Effector memory CD4-positive, alpha-beta T cell (primary cell): ENCODE results near the gene KNDC1.

ENCODE experiments used
- DNase-seq, 3 donors: peaks; one replicate each; pipeline ENCODE4 v3.0.0-alpha.2; 2020
- H3K27ac ChIP-seq: 2 replicates; pipeline ENCODE4 v1.7.0; 2013; ENCODE audit warnings: mild to moderate bottlenecking, low read length, moderate library complexity; ENCODE audit not compliant: insufficient read depth, poor library complexity, severe bottlenecking
- H3K27me3 ChIP-seq: replicated peaks from 2 replicates; pipeline ENCODE4 v1.7.0; 2013; ENCODE audit warnings: mild to moderate bottlenecking, low read length; ENCODE audit not compliant: insufficient read depth, control insufficient read depth, poor library complexity, severe bottlenecking
- H3K36me3 ChIP-seq: 2 replicates; pipeline ENCODE4 v1.7.0; 2013; ENCODE audit warnings: mild to moderate bottlenecking, low read length, moderate library complexity; ENCODE audit not compliant: control insufficient read depth, insufficient read depth
- H3K4me1 ChIP-seq: 2 replicates; pipeline ENCODE4 v1.7.0; 2013; ENCODE audit warnings: low read length, mild to moderate bottlenecking; ENCODE audit not compliant: control insufficient read depth, insufficient read depth, poor library complexity, severe bottlenecking
- H3K4me3 ChIP-seq: 2 replicates; pipeline ENCODE4 v1.7.0; 2013; ENCODE audit warnings: low read length, low read depth, mild to moderate bottlenecking; ENCODE audit not compliant: insufficient read depth, poor library complexity, severe bottlenecking
- H3K9me3 ChIP-seq: 2 replicates; pipeline ENCODE4 v1.7.0; 2013; ENCODE audit warnings: mild to moderate bottlenecking, low read length, moderate library complexity; ENCODE audit not compliant: control insufficient read depth

Gene KNDC1

DNA sequence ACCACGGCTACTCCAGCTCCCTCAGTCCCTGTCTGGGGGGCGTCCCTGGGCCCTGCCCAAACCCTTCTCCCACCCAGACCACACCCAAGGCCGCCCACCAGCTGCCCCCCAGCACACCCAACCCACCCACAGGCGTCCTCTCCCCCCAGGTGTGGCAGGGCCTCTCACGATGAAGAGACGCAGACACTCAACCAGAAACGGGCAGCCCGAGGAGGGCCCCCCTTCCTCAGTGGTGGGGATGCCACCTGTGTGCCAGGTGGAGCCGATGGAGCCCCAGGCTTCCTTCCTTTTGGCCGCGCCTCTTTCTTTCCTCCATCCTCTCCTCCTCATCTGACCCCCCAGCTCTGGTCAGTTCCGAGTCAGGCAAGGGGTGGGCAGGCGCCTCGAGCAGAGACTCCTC lies 43.6 kb upstream of the KNDC1 start:
- Histone ChIP-seq H3K4me1 (no peaks in the 10 kb centered on the region), H3K27ac (no peak overlapping the region), H3K27me3 (no peaks in the 10 kb centered on the region), H3K9me3 (no peaks in the 10 kb centered on the region), H3K36me3 (no peaks in the 10 kb centered on the region), H3K4me3 (no peak overlapping the region)
- no peak for DNase-seq

DNA sequence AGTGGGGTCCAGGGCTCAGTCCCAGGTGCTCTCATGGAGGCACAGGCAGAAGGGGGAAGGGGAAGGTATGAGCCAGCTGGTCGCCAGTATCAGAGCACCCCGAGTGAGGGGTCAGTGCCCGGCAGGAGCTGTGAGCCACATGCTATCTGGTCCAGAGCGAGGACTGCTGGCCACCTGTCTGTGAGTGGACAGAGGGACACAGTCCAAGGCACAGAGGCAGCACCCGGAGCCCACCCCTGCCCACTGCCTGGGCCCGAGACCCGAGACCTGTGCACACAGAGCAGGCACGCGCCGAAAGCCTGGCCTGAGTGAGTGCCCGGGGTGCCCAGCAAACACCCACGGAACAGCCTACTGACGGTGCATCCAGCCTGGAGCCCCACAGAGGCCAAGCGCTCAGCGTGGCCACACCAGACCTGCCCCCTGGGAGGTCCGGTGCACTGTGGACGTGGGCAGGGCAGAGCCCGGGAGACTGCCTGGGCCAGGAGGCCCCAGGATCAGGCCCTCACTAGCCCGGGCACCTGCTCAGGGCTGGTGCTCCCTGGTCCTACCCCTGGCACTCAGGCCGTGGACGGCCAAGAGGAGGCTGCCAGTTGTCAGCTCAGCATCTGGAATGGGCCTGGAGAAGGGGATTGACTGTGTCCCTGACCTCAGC lies 42.9 kb upstream of the KNDC1 start:
- no peak overlapping the region for H3K4me3 ChIP-seq
- no peak for DNase-seq
- no peaks in the 10 kb centered on the region for H3K27me3 ChIP-seq
- no peak overlapping the region for H3K27ac ChIP-seq
- H3K36me3 ChIP-seq = no peaks in the 10 kb centered on the region
- H3K9me3 ChIP-seq = no peaks in the 10 kb centered on the region
- no peaks in the 10 kb centered on the region for H3K4me1 ChIP-seq

DNA sequence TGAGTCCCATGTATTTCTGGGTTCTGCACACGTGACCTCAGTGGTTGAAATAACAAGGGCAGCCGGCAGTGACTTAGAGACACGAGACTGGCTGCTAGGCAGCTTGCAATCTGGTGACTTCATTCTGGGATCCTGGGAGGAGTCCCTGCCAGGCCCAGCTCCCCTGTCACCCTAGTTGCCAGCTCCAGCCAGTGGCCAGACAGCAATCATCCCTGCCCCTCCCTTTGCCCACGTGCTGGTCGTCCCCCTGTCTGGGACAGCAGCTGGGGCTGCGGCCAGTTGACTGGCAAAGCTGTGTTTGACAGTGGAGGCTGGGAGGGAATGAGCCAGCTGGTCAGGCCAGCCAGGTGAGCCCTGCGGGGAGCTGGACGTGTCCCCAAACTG lies 42.3 kb upstream of the KNDC1 start:
- H3K9me3 ChIP-seq = no peaks in the 10 kb centered on the region
- DNase-seq = no peak

DNA sequence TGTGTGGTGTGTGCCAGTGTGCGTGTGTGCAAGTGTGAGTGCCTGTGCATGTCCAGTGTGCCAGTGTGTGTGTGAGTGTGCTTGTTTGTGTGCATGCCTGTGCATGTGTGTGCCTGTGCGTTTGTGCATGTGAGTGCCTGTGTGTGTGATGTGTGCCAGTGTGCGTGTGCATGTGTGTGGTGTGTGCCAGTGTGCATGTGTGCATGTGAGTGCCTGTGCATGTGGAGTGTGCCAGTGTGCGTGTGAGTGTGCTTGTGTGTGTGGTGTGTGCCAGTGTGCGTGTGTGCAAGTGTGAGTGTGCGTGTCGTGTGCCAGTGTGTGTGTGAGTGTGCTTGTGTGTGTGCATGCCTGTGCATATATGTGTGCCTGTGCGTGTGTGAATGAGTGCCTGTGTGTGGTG lies 38.5 kb upstream of the KNDC1 start:
- Histone ChIP-seq H3K9me3 (no peaks in the 10 kb centered on the region), H3K36me3 (no peaks in the 10 kb centered on the region), H3K4me1 (no peaks in the 10 kb centered on the region), H3K27ac (no peak overlapping the region), H3K4me3 (no peak overlapping the region), H3K27me3 (peaks cover 3% of the 10 kb centered on the region)
- no peak for DNase-seq

More for the DNA sequence above, 42.3 kb upstream of the KNDC1 start:
- H3K36me3 ChIP-seq = no peaks in the 10 kb centered on the region
- H3K27me3 ChIP-seq = no peaks in the 10 kb centered on the region
- H3K27ac ChIP-seq = no peak overlapping the region
- no peak overlapping the region for H3K4me3 ChIP-seq
- no peaks in the 10 kb centered on the region for H3K4me1 ChIP-seq

DNA sequence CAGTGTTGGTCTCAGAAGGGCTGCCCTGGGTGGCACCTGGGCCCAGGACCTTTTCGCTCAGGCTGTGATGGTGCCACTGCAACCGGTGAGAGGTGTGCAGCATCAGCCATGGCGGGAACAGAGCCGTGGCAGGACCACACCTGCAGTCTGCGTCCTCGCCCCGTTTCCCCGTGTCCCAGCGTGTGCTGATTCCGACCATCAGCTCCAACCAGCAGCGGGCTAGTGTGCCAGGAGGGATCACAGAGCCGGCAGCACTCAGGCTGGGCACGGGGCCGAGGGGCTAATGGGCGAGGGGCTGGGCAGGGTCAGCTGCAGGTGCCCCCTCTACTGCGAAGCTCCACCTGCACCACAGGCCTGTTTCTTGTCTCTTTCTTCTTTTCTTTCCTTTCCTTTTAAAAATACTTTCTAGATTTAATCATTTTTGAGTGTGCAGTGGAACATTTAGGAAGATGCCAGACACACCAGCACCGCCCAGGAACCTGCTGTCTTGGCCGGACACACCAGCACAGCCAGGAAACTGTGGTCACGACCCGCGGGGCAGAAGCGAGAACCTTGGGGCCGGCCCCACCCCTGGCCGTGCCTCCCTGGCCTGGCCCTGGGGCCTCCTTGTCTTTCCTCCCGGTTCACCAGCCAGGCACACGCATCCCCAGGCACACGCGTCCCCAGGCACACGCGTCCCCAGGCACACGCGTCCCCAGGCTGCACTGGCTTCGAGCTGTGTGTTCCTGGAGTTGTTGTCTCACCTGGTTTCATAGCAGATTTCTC lies 37.7 kb upstream of the KNDC1 start:
- H3K27ac ChIP-seq = no peak overlapping the region
- H3K4me3 ChIP-seq = no peak overlapping the region
- H3K4me1 ChIP-seq = no peaks in the 10 kb centered on the region
- H3K27me3 ChIP-seq = peaks cover 3% of the 10 kb centered on the region
- DNase-seq = no peak
- H3K36me3 ChIP-seq = no peaks in the 10 kb centered on the region
- H3K9me3 ChIP-seq = no peaks in the 10 kb centered on the region

DNA sequence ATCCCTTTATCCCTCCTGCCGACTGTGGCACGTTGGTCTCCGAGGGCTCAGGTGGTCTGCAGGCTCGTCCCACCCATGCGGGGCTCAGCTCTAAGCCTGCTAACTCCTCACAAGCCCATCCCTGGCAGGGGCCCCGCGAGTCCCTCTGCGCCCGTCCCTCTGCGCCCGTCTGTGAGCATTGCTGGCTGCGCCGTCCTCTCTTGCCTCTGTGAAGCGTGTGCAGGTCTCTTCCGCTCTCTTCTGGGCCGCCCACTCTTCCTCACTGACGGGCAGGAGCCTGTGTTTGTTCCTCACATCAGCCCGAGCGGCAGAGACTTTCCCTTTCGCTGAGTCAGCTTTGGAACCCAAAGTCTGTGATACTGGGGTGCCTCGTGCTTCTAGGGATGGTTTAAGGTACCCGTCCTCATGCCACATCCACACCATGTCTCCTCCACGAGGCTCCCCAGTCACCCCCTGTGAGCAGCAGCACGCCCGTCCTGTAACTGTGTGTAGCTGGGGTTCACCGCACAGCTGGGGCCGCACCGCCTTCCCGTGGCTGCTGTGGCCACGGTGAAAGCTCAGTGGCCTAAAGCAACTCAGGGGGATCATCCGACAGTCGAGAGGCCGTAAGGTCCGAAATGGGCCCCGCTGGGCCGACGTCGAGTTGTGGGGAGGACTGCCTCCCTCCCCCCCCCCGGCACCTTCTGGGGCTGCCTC lies 36.8 kb upstream of the KNDC1 start:
- no peak for DNase-seq
- peaks cover 3% of the 10 kb centered on the region for H3K27me3 ChIP-seq
- no peaks in the 10 kb centered on the region for H3K4me1 ChIP-seq
- no peak overlapping the region for H3K4me3 ChIP-seq
- no peak overlapping the region for H3K27ac ChIP-seq
- no peaks in the 10 kb centered on the region for H3K36me3 ChIP-seq
- H3K9me3 ChIP-seq = no peaks in the 10 kb centered on the region

DNA sequence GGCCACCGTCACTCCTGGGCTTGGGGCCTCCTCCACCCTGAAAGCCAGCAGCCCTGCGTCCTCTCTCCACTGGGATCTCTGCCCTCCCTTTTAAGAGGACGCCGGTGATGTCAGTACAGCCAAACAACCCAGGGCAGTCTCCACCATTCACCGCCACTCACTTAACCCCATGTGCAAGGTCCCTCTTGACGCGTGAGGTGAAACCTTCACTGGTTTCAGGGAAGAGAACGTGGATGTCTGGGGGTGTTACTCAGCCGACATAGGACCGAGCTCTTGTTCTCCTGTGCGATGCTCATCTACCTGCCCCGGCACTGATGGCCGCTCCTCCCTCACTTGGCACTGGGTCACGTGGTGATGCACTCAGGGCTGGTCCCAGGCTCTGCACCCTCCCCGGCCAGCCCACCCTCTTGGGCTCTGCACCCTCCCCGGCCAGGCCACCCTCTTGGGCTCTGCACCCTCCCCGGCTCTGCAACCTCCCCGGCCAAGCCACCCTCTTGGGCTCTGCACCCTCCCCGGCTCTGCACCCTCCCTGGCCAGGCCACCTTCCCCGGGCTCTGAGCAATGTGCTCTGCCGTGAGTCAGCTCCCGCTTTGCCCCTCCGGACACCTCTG lies 36.2 kb upstream of the KNDC1 start:
- no peak overlapping the region for H3K4me3 ChIP-seq
- H3K36me3 ChIP-seq = no peaks in the 10 kb centered on the region
- no peaks in the 10 kb centered on the region for H3K9me3 ChIP-seq
- H3K4me1 ChIP-seq = no peaks in the 10 kb centered on the region
- no peak for DNase-seq
- H3K27ac ChIP-seq = no peak overlapping the region
- peaks cover 3% of the 10 kb centered on the region for H3K27me3 ChIP-seq

DNA sequence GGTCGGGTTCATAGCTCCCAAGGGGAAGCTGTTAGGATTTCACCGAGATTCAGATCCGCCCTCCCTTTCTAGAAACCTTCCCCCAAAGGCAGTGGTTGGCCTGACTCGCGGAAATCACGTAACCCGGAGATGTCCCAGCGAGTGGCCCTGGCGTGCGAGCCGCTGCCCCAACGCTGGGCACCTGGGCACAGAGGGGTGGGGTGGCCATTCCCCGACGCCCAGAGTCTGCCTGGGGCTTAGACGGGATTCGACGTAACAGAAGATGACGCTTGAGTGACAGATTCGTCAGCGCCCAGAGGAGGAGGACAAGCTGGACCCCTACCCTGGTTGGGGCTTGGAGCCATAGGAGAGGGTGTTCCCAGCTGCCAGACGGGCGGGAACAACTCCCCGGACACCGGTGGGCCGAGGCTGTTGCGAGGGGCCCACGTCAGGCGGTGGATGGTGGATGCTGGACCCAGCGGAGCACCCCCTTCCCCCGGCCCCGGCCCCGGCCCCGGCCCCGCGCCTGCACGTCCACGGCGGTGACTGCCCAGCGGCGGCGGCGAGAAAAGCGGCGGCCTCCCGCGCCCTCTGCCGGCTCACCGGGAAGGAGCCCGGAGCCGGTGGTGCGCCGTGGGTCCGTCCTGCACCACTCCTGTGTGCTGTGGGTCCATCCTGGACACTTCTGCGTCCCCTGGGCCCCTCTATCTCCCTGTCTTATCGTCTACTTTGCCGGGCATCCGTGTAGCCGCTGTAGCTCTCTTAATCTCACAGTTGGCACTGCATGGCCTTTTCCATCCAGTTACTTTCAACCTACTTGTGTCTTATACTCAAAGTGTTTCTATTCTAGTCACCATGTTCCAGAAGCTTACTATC lies 35.4 kb upstream of the KNDC1 start:
- H3K27me3 ChIP-seq = peaks cover 3% of the 10 kb centered on the region
- H3K27ac ChIP-seq = no peak overlapping the region
- no peak for DNase-seq
- H3K4me3 ChIP-seq = no peak overlapping the region
- H3K4me1 ChIP-seq = no peaks in the 10 kb centered on the region
- no peaks in the 10 kb centered on the region for H3K9me3 ChIP-seq
- H3K36me3 ChIP-seq = no peaks in the 10 kb centered on the region

DNA sequence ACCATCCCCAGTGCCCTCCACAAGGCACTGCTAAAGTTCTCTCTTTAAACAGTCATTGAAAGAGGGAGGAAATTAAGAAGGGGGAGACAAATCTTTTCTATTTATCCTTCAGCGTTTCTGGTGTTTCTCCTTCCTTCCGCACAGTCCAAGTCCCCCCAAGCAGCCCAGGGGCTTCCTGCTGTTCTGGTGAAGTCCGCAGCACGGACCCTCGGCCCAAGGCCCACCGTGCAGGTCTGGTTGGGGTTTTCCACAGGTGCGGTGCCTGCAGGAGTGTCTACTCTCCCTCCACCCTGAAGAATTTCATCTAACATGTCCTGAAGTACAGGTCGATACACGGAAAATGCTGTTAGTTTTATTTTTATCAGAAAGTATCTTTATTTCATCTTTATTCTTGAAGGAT lies 34.1 kb upstream of the KNDC1 start:
- Histone ChIP-seq H3K27me3 (peaks cover 3% of the 10 kb centered on the region), H3K4me3 (no peak overlapping the region), H3K36me3 (no peaks in the 10 kb centered on the region), H3K9me3 (no peaks in the 10 kb centered on the region), H3K4me1 (no peaks in the 10 kb centered on the region), H3K27ac (no peak overlapping the region)
- DNase-seq = no peak
